NCI-H146 (cell line): ENCODE data around the gene RAB9B.
"Not testable (repeated sequence)": the region's sequence is repeated elsewhere in the genome, so short reads cannot be mapped to it uniquely, and the experiment has no call there.

Source experiments
- DNase-seq: peaks from one replicate; lab custom pipeline; 2025; lab: John Stamatoyannopoulos, UW

The RAB9B gene, protein sequence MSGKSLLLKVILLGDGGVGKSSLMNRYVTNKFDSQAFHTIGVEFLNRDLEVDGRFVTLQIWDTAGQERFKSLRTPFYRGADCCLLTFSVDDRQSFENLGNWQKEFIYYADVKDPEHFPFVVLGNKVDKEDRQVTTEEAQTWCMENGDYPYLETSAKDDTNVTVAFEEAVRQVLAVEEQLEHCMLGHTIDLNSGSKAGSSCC

DNA sequence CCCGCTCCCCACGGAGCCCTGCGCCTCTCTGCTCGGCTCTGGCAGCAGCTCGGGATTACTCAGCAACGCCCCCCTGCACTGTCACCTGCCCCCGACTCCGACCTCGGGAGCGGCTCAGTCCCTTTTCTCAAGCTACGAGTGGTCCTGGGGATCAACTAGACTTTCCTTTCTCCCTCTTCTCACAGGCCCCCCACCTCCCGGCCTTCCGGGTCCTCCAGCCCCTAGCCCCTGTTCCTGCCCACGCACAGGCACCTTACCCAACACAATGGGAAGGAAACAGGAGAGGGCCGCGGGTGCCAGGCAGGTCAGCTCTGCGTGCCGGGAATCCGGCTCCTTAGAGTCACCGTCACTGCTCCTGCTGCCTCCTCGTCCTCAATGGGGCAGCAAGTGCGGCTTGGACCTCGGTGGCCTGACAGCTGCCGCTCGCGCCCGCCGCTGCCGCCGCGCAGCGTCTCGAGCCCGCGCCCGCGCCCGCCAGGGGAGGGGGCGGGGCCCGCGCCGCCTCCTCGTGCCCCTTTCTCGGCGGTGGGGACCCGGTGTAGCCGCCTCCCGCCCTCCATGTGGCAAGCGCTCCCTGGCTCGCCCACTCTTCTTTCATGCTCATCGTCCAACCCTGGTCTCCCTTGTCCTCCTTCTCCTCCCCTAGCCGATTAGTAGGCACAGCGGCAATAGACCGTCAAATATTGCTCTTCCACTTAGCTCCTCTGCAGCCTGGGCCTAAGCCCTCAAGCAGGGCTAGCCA, at the start of gene RAB9B:
RAB9B (minus strand) TSS at position 455 of the 742 bp plus-strand sequence. CDS start 6,473 bp downstream, outside the sequence.
- DNase-seq: peak; percentile 79

DNA sequence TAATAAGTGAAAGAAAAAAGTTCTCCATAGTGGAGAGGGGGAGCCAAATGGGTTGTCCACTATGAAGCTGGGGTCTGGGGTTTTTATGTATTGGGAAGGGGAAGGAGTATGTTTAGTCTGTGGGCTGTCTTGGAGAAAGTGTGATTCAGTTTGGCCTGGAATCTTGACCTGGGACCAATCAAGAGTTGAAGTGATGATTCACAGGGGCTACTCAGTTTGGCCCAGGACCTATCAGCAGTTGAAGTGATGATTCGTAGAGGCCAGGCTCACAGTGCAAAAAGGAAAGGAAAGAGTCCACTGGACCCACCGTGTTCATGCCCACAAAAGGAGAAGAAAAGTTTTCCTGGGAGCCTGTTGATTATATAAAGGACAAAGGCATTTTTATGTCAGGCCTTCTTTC, 47.3 kb upstream of the RAB9B start:
- no peak for DNase-seq

DNA sequence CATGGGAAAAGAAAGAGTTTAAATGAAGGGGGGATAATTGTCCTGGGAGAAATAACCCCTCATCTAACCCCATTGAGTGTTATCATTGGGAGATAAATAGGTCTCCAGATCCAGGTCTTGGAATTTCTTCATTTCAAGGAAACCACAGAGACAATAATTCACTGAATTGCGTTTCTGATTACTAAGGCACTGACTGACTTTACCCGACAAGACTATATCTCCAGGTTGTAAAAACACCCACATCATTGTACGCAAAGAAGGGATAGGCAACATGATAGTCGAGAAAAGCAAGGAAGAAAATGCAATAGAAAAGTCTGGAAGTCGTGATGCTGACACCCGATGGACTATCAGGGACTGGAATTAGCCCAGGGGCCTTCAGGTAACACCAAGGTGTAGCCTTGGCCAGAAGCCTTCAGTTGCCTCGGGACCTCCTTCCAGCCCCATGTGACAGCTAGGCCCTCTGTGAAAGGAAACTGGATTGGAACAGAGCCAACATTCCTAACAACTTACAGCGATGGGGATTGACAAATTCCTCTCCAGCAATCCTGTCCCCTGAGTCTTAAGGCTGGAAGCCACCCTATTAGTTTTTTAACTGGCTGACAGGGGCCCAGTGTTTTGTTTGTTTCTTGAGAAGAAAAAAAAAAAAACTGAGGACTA, 46.5 kb upstream of the RAB9B start:
- DNase-seq: no peak

DNA sequence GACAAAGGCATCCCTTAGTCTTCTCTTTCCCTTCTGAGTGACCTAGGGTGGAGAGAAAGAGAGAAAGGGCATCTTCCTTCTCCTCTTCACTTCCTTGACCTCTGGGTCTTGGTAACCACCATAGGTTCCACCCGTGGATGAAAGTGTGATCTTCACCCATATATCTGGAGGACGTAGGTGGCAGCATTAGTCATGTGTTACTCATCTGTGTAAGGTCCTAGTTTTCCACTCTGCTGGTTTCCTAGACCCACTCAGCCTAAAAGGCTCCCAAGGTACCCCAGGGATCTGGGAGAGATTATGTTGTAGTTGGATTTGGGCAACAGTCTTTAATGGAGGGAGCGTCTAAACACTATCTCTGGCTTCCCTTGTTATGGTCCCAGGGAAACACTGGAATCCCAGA, 45.5 kb upstream of the RAB9B start:
- DNase-seq: no peak

DNA sequence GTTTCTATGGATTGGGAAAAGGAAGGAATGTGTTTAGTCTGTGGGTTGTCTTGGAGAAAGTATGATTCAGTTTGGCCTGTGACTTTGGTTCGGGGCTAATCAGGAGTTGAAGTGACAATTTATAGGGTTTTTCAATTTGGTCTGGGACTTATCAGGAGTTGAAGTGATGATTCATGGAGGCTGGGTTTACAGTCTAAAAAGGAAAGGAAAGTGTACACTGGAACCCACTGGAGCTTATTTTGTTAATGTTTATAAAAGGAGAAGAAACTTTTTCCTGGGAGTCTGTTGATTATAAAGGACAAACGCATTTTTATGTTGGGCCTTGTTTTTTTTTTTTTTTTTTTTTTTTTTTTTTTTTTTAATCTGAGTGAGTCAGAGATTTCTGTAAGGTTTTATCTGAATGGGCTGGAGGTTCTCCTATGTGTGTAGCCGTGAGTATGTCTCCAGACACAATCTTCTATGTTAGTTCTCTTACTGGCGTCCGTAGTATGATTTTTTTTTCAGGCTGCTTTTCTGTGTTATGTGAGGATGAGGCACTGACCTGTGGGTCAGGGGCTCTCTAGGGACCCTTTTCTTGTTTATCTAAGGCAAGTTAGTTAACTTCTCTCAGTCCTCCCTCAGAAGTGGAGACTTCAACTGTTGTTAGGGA, 33.0 kb upstream of the RAB9B start:
- no peak for DNase-seq

DNA sequence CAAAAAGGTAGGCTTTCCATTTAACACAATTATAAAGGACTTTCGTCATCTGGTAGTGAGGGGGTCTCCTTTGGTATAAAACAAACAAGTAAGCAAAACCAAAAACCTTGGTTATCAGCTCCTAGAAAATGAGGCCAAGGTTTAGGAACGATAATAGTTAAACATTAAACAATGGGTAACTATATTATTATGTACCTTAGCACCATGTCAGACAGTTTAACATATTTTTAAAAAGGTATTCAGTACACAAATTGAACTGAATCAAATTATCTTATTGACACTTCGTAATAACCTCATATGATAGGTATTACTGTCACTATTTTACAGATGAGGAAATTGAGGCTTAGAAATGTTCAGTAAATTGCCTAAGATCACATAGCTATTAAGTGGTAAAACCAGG, 32.1 kb upstream of the RAB9B start:
- no peak for DNase-seq

DNA sequence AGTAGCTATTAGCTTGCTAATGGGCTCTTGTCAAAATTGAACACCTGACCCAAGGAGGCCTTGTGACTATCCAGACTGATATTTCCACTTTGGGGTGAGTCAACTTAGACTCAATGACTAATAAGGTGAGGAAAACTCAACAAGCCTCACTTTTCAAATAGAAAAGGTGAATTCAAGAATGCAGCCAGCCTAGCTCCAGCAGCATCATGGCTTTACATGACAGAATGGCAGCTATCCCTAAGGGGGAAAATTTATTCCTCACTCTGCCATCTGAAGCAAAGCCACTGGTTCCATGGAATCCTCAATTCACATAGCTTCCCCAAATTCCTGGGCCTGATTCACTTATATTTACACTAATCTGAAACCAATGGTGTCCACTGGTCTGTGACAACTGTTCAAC, 29.1 kb upstream of the RAB9B start:
- DNase-seq: no peak

DNA sequence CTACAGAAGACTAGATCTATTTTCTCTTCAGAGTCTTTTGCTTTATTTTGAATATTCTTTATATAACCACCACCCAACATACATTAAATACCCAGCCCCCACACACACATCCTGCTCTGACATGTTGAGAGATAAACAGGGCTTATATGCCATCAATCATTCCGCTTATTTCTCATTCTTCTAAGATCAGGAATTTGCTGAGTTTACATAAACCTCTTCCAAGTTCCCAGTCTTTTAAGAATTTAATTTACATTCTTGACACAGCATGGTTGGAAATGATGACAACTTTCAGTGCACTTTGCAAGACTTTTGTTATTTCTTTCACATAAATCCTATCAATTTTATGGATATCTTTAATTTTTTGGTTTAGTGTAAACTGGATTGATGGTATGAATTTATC, 17.5 kb upstream of the RAB9B start:
- no peak for DNase-seq

DNA sequence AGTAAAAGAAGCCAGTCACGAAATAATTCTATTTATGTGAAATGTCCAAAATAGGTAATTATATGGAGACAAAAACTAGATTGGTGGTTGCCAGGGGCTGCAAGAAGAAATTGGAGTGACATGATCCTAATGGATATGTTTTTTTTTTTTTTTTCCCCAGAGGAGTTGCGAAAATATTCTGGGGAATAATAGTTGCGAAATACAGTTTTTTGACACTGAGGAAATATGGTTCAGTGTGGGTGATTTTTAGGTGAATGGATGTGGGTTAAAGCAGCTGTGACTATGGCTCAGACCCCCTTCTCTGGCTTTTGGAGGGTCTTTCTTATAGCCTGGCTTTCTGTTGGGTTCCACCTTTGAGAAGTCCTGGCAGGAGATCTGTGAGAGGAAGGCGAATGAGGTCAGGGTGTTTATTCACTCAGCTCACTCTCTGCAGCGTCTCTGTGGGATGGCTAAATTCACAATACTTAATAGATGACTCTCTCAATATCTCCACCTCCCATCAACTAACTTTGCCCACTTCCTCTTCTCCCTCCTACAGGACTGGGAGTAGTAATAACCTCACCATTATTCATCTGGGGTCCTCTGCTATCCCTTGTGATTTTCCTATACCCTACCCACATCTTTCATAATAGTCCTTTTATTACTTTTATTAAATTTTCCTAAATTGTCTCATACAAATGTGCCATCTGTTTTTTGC, 15.3 kb upstream of the RAB9B start:
- DNase-seq: no peak

DNA sequence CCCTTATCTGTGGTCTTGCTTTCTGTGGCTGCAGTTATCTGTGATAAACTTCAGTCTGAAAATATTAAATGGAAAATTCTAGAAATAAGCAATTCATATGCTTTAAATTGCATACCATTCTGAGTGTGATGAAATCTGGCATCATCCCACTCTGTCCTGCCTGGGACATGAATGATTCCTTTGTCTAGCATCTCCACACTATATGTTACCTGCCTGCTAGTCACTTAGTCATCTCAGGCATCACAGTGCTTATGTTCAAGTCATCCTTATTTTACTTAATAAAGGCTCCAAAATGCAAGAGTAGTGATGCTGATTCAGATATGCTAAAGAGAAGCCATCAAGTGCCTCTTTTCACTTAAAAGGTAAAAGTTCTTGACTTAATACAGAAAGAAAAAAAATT, 14.3 kb upstream of the RAB9B start:
- no peak for DNase-seq

DNA sequence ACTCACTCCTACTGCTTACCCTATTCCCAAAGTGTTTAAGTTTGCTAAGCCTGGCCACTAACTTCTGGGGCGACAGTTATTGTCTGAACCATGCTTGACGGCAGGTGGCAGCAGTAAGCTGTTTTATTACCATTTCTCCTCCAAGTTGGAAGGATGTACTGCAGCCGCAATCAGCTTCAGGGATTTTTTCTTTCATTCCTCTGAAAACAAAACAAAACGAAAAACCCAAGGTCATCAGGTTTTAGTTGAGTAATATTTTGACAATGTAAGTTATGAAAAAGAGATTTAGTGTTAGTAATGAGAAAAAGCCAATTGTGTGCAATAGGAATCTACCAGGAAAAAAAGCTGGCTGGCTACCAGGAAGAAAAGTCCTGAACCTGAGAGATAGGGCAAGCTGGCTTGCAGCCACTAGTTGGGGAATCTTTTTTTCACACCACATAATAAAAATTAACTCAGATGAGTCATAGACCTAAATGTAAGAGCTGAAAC, 13.2 kb upstream of the RAB9B start:
- DNase-seq: peak; percentile 36

DNA sequence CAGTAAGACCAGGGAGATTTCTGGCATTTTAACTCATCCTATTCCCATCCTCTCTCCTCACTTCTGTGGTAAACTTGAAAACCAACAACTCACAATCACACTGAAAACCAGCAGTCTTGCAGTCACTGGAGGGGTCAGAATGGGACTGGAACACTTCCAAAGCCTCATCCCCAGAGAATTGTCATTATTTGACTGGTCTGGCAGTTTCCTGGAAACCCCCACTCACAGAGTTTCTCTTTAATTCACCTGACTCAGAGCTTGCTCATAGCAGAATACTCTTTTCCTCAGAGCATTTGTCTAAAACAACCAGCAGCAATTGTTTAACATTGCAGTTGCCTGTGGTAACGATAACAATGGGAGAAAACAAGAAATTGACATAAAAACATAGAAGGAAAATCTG, 7.3 kb upstream of the RAB9B start:
- no peak for DNase-seq

DNA sequence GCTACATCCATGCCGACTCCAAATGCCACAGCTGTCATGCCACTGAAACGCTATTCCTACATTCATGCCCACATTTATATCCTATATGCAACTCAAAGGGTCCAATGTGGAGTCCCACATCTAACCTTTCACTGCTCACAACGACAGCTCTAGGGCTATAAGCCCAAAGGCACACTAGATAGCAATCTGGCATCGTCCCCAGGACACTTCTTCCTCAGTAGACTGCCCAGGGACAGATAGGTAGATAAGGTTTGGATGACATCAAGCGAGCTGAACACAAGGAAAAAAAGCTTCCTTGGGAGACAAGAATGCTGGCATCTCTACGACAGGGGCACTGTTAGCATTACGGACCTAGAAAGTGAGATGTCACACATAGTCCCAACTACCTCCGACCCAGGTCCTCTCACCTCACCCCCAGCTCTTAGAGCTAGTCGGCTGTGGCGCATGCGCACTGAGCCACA, 685 bp downstream of the RAB9B start:
- no peak for DNase-seq

DNA sequence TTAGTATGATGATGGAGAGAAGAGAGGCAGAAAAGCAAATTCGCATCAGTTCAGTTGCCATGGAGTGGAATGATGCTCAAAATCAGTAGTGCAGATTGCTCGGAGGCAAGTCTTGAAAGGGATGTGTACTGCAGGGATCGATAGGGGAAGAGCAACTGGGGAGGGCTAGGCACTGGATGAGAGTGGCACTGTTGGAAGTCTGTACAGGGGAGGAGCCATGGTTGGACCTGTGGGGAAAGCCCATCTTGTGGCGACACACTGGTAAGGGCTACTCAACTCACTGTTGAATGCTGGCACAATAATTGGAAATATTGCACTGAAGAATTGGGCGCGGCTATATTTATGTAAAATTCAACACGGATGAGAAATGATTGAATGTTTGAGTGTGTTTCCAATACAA, 1.2 kb downstream of the RAB9B start:
- no peak for DNase-seq

DNA sequence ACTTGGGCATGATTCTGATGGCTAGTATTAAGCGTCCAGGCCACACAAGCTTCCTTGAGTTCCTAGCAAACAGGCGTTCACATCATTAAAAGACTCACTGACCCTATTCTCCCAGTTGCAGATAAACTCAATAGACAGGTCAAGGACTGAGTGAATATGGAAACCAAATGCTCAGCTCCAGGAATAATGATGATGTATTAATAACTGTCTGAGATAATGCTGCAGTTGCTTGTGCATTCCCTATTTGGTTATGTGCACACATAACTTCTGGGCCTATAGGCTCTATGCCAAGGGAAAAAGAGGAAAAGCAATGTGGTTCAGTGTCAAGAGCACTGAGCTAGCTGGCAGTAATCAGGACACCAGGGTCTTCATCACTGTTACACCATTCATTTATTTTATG, 3.5 kb downstream of the RAB9B start:
- DNase-seq: no peak

DNA sequence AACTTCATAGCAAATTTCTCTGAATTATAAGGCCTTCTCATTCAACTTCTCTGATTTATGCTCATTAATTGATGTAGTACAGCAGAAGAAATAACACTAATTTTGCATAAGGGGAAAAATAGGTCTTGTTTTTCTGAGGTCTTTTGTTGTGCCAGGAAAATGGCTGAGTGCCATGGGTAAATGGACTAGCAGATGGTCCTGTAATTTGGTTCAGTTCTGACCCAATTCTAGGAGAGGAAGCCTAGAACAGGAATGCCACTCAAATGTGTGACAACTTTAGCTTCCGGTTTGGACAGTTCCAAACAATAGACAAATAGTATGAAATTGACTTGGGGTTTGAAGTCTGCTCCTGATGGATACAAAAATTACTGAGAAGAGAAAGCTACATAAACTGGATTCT, 6.2 kb downstream of the RAB9B start:
- DNase-seq: no peak

DNA sequence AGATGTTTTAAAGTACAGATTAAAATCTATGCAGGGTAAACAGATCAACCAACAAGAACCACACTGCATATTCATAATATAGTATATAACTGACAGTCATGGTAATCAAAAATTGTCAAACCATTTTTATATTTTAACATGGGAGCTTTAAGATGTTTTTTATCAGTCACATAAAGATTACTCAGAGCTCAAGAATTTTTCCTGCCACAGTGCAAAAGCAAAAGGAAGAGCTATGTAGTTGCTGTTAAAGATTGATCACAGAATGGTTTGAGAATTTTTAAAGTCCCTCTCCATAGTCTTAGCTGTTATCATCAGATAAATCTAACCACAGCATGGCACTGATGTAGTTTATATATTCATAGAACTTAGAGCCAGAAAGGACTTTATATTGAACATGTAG, 8.5 kb downstream of the RAB9B start:
- DNase-seq: no peak

DNA sequence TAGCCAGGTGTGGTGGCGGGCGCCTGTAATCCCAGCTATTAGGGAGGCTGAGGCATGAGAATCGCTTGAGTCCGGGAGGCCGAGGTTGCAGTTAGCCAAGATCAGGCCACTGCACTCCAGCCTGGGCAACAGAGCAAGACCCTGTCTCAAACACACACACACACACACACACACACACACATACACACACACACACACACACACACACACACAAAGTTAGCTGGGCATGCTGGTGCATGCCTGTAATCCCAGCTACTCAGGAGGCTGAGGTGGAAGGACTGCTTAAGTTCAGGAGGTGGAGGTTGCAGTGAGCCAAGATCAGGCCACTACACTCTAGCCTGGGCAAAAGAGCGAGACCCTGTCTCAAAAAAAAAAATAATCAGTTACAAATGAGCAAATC, 11.3 kb downstream of the RAB9B start:
- not testable (repeated sequence) for DNase-seq

DNA sequence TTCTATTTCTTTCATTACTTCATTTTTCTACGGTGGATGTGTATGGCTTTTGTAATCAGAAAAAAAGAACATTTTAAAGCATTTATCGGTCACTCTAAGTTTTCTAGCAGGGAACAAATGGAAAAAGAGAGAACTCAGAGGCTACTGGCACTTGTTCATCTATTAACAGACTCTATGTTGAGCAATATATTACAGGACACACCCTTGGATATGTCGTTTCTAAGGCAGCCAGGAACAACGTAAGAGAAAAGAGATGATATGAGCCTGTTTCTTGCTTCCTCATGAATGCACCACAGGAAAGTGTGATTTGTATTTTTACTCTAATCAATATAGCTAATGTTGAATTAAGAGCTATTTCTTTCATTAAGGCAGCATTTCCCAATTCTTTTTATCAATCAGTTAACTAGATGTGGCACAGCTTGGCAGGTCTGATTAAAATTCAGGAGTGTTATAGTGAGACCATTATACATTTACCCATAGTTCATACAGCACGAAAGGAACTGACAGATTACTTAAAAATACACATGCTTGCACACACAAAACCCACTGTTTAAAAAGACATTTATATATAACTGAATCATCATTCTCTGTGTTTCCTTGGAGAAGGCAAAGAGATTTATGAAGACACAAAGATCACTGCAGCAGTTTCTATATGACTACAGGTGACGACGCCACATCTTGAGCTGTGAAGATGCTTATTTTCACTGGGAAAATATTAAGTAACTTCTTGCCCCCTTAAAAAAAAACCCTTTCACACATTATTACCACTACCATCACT, 13.0 kb downstream of the RAB9B start:
- no peak for DNase-seq

DNA sequence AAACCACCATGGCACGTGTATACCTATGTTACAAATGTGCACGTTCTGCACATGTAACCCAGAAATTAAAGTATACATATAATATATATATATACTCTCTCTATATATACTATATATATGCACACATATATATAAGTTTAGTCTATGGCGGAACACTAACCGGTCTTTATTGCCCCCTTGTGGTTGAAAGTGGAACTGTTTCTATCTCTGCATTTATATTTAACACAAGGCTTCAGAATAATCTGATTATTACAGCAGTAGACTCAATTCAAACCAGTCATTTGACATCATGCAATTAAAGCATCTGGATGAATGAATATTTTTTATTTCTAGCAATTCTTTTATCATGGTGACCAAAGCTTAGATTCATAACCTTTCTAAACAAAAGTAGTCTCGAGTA, 14.6 kb downstream of the RAB9B start:
- DNase-seq: peak; percentile 43

DNA sequence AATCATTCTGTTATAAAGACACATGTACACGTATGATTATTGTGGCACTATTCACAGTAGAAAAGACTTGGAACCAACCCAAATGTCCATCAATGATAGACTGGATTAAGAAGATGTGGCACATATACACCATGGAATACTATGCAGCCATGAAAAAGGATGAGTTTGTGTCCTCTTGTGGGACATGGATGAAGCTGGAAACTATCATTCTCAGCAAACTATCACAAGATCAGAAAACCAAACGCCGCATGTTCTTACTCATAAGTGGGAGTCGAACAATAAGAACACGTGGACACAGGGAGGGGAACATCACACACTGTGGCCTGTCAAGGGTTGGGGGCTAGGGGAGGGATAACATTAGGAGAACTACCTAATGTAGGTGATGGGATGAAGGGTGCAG, 15.0 kb downstream of the RAB9B start:
- not testable (repeated sequence) for DNase-seq
